ENCODE data around the gene RLF.

RLF gene

DNA sequence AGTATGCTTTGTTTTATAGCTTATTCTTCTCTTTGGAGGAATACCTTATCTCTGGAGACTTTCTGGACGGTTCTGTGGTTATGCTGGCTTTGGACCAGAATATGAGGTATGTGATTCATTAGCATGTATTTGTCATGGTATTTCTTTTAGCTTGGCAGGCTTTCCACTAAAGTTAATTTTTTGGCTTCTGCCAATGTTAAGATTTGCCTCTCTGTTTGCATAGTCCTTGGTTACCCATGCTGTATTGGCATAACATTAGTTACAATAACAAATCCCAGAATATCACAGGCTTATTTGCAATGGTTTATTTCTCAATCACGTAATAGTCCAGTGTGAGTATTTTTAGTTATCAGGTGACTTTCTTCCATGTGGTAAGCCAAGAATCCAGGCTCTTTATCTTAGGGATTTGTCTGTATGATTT lies 106.6 kb downstream of the RLF start:
- TF ChIP-seq, protein P1, sequence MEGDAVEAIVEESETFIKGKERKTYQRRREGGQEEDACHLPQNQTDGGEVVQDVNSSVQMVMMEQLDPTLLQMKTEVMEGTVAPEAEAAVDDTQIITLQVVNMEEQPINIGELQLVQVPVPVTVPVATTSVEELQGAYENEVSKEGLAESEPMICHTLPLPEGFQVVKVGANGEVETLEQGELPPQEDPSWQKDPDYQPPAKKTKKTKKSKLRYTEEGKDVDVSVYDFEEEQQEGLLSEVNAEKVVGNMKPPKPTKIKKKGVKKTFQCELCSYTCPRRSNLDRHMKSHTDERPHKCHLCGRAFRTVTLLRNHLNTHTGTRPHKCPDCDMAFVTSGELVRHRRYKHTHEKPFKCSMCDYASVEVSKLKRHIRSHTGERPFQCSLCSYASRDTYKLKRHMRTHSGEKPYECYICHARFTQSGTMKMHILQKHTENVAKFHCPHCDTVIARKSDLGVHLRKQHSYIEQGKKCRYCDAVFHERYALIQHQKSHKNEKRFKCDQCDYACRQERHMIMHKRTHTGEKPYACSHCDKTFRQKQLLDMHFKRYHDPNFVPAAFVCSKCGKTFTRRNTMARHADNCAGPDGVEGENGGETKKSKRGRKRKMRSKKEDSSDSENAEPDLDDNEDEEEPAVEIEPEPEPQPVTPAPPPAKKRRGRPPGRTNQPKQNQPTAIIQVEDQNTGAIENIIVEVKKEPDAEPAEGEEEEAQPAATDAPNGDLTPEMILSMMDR (IDR thresholded peaks at IDR 0.05; ENCODE audit: control insufficient read depth, extremely low read depth, insufficient read depth), result no peak
- H3K4me3 ChIP-seq (ENCODE audit: low read depth, low read length), result no peak overlapping the region
- peak; percentile 97 for DNase-seq (ENCODE audit: low read depth)

DNA sequence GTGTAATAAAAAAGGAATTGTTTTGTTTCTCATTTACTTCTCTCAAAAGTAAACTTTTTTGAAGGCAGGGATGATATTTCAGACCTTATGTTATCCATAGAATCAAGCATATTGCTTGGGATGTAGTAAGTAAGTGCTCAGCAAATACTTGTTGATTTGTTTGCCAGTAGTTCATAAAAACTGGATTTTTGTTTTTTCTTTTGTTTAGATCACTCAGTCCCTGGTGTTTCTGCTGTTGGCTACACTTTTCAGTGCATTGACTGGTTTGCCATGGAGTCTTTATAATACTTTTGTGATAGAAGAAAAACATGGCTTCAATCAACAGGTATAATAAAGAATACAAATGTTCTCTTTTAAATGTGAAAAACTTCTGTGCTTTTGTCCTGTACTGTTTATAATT lies 107.0 kb downstream of the RLF start:
- TF ChIP-seq, protein P1 (IDR thresholded peaks at IDR 0.05; ENCODE audit: control insufficient read depth, extremely low read depth, insufficient read depth), result no peak
- no peak overlapping the region for H3K4me3 ChIP-seq (ENCODE audit: low read depth, low read length)
- DNase-seq (ENCODE audit: low read depth), result no peak

DNA sequence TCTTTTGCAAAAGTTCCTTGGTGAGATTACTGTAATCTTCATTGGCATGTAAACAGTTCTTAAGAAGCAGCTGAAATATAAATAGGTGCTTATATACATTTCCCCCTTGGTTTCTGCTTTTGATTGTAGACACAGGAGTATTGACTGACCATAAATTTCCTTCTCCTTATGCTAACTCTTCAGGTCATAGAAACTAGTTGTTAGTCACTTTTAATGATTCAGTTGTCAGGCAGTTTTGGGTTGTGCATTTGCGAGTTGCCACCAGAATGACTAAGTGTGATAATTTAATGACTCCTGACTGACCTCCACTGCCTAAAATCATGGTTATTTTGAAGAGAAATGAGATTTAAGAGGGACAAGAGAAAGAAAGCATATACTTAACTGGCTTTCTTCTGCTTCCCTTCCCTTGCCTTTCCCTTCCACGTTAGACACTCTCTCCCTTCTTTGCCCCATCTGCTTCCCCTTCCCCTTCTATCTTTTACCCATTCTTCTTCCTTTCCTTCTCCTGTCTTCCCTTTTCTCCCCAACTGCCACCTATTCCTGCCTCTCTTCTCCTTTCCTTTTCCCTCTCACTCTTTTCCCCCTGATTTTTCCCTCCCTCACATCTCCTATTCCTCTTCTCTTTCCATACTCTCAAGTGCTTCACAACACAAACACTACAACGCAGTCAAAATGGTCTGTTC lies 109.1 kb downstream of the RLF start:
- no peak overlapping the region for H3K4me3 ChIP-seq (ENCODE audit: low read depth, low read length)
- DNase-seq (ENCODE audit: low read depth), result no peak
- TF ChIP-seq, protein P1 (IDR thresholded peaks at IDR 0.05; ENCODE audit: control insufficient read depth, extremely low read depth, insufficient read depth), result no peak

DNA sequence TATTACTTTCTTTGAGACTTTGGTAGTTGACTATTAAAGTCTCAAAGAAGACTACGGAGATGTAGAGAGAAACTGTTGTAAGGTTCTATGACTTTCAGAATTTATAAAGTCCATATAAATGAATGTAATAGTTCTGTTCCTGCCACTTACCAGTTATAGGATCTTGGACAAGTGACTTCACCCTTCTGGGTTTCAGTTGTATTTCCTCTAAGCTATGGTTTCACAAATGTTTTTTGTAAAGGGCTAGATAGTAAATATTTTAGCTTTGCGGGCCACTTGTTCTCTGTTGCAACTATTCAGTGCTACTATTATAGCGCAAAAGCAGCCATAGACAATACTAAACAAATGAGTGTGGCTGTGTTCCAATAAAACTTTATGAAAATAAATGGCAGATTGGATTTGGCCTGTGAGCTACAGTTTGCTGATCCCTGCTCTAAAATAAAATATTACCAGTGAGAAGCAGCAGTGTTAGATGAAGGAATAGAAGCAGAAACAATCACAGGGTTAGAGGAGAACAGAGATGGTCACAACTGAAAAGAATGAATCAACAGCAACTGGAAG lies 111.5 kb downstream of the RLF start:
- H3K4me3 ChIP-seq (ENCODE audit: low read depth, low read length), result no peak overlapping the region
- no peak for DNase-seq (ENCODE audit: low read depth)
- TF ChIP-seq, protein P1 (IDR thresholded peaks at IDR 0.05; ENCODE audit: control insufficient read depth, extremely low read depth, insufficient read depth), result no peak

DNA sequence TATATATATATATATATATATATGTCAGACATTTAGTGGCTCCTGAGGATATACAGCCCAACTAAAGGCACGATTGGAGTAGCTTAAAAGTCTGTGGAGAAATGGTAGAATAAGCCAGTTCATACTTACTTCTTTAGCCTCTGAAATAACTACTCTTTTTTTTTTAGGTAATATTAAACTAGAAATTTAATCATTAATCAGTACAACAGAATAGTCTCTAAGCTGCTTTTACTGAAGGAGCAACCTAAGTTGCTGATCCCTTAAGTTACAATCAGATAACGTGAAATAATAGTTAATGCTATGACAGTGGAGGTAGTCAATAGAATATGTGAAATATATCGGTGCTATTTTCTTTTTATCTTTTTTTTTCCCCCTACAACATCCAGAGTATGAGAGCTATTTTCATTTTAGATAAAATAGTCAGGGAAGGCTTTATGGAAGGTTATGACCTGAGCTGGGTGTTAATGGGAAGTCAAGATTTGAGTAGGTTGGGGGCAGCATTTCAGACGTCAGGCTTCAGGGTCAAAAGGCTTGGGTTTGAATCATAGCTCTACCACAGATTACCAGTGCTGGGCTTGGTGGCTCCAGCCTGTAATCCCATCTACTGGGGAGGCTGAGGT lies 112.5 kb downstream of the RLF start:
- DNase-seq (ENCODE audit: low read depth), result no peak
- H3K4me3 ChIP-seq (ENCODE audit: low read depth, low read length), result no peak overlapping the region
- TF ChIP-seq, protein P1 (IDR thresholded peaks at IDR 0.05; ENCODE audit: control insufficient read depth, extremely low read depth, insufficient read depth), result no peak

DNA sequence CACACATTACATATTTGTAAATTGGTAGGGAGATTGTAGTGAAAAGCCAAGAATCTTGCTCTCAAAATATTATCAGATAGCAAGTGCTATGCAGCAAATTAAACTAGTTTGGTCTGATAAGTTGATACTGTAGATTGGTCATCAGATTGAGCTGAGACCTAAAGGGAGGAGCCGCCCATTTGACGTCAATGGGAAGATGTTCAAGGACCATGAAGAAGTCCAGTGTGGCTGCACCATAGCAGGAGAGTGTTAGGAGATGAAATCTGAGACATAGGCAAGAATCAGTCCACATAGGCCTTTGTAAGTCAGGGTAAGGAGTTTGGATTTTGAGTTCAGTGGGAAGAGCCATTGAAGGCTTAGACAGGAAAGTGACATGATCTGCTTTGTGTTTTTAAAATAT lies 113.1 kb downstream of the RLF start:
- no peak for DNase-seq (ENCODE audit: low read depth)
- no peak overlapping the region for H3K4me3 ChIP-seq (ENCODE audit: low read depth, low read length)
- TF ChIP-seq, protein P1 (IDR thresholded peaks at IDR 0.05; ENCODE audit: control insufficient read depth, extremely low read depth, insufficient read depth), result no peak

Data from LNCaP clone FGC (cell line).